ENCODE results near the gene LPP. TPM values are rescaled to one million over a fixed set of nuclear protein-coding genes. Genes with fewer than 3 reads are reported as not detected.

The LPP gene
- total RNA-seq, 4 donors from 2014 or later: 56.0 to 65.7 (median 58.1) TPM

DNA sequence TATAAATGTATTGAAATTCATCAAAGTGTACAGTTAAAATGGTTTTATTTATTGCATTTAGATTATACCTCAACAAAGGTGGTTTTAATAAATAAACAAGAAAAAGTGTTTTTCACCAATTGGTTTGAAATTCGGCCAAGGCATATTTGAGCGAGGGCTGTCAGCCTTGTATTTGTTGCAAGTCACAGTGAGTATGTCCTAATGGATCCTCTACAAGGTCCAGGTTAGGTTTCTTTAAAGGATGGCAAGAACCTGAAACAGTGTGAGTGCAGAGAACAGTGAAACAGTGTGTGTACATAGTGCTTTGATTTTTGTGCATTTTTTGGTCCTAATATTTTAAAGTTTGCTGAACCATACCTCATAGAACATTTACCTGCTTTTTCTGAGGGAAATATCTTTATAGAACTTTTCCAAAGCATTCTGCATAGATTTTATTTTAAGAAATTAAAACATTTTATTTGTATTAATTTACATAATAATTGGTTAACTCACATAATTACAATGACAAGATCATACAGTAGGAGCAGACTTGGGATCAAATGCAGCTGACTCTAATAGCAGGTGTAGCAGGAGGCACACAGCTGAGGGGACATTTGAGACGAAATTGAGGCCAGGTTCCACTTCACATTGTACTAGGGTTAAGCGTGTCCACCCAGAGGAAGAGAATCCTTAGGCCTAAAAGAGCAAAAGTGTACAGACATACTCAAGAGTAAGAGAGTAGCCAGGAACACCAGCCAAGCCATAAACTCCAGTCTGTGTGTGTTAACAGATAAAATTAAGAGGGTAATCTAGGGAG lies 589.0 kb downstream of the LPP start:
- in situ Hi-C loops (cut with MboI; ENCODE audit: low sequenced_read_pairs in 4 of 4) (no loop called here), intact Hi-C loops (cut with DNase I; ENCODE audit: low total_unique reads) (no loop called here)
- peak overlapping the region in 3 of 4 donors; percentile 44 to 62 (median 51) for H3K27ac ChIP-seq
- H3K27me3 ChIP-seq: no peaks in the 10 kb centered on the region
- DNase-seq (no peak), ATAC-seq (peak in 1 of 2 donors; percentile 81)
- no peaks in the 10 kb centered on the region for H3K36me3 ChIP-seq
- no peak for TF ChIP-seq POLR2A (IDR thresholded peaks at IDR 0.05)
- no peak for TF ChIP-seq CTCF (IDR thresholded peaks at IDR 0.05 in 4 of 5, conservative IDR thresholded peaks at IDR 0.05 in 1 of 5)
- no peak overlapping the region for H3K4me3 ChIP-seq
- H3K9me3 ChIP-seq: no peaks in the 10 kb centered on the region
- peaks cover 20 to 27% of the 10 kb centered on the region in 2 donors for H3K4me1 ChIP-seq

DNA sequence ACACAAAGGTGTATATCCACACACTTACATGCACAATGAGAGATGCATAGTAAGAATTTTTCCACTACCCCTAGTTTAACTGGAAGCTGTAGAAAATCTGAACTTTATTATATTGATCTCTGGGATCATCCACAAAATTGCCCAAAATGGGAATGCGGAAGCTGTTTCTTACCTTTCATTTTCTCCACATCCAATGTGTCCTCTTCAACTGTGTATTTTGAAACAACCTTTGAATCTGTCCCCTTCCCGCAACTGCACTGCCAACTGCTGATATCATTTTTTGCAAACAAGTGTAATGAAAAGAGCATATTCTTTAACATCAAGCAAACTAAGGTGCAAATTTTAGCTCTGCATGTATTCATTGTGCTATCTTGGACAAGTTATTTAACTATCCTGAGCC lies 590.2 kb downstream of the LPP start:
- peak overlapping the region in 1 of 4 donors; percentile 40 for H3K27ac ChIP-seq

DNA sequence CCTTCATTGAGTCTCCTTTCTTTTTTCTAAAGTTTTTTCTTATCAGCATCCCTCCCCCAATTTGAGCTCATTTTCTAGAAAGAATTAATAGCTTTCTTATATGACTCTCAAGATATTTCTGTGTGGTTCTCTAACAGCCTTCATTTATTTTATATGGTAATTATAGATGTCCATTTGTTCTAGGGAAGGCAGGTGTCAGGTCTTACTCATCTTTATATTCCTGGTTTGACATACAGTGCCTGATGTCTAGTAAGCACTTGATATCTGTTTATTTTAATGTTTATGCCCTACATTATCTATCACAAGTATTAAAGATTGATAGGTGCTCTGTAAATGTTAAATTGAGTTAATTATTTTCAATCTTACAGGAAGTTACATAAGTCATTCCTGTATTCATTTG lies 591.1 kb downstream of the LPP start:
- DNase-seq (no peak), ATAC-seq (peak in 1 of 2 donors; percentile 67)
- H3K36me3 ChIP-seq: no peaks in the 10 kb centered on the region
- TF ChIP-seq POLR2A (IDR thresholded peaks at IDR 0.05): no peak
- TF ChIP-seq CTCF (IDR thresholded peaks at IDR 0.05 in 4 of 5, conservative IDR thresholded peaks at IDR 0.05 in 1 of 5): no peak
- H3K4me3 ChIP-seq: no peak overlapping the region
- in situ Hi-C loops (cut with MboI; ENCODE audit: low sequenced_read_pairs in 4 of 4): no loop called here
- intact Hi-C loops (cut with DNase I; ENCODE audit: low total_unique reads): no loop called here
- H3K9me3 ChIP-seq: no peaks in the 10 kb centered on the region
- H3K4me1 ChIP-seq: peaks cover 14 to 27% of the 10 kb centered on the region in 2 donors
- no peaks in the 10 kb centered on the region for H3K27me3 ChIP-seq
- H3K27ac ChIP-seq: peak overlapping the region in 2 of 4 donors; percentile 30 to 40

More for the DNA sequence above, 590.2 kb downstream of the LPP start:
- DNase-seq (no peak), ATAC-seq (no peak)
- no peaks in the 10 kb centered on the region for H3K9me3 ChIP-seq
- H3K27me3 ChIP-seq: no peaks in the 10 kb centered on the region
- no peak overlapping the region for H3K4me3 ChIP-seq
- intact Hi-C loops (cut with DNase I; ENCODE audit: low total_unique reads): no loop called here
- peaks cover 19 to 27% of the 10 kb centered on the region in 2 donors for H3K4me1 ChIP-seq
- in situ Hi-C loops (cut with MboI; ENCODE audit: low sequenced_read_pairs in 4 of 4): no loop called here
- H3K36me3 ChIP-seq: no peaks in the 10 kb centered on the region
- TF ChIP-seq POLR2A (IDR thresholded peaks at IDR 0.05): no peak
- no peak for TF ChIP-seq CTCF (IDR thresholded peaks at IDR 0.05 in 4 of 5, conservative IDR thresholded peaks at IDR 0.05 in 1 of 5)

DNA sequence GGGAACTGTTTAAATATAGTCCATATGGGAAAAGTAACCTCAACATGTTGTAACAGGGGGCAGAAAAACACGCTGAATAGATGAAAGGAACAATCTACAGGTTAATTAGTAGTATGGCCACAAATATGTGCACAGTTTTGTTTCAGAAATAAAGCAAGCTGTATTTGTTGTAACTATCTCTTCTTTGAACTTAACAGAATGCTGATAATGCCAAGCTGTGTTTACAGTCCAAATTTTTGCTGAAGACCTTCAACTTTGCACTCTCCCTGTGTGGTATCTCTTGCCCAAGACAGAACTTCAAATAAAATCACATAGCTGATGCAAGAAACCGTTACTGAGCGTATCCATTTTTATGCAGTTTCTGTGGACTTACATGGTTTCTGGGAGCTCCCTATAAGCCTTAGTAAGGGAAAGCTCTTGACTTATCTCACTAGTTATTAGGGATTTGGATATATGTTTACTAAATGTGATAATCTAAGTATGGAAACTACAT lies 592.4 kb downstream of the LPP start:
- Histone ChIP-seq H3K27ac (no peak overlapping the region), H3K27me3 (no peaks in the 10 kb centered on the region), H3K36me3 (no peaks in the 10 kb centered on the region), H3K4me3 (no peak overlapping the region), H3K9me3 (no peaks in the 10 kb centered on the region), H3K4me1 (peaks cover 14 to 23% of the 10 kb centered on the region in 2 donors)
- no peak for TF ChIP-seq POLR2A (IDR thresholded peaks at IDR 0.05)
- TF ChIP-seq CTCF (IDR thresholded peaks at IDR 0.05 in 4 of 5, conservative IDR thresholded peaks at IDR 0.05 in 1 of 5): no peak
- no peak for DNase-seq
- ATAC-seq: no peak
- in situ Hi-C loops (cut with MboI; ENCODE audit: low sequenced_read_pairs in 4 of 4): no loop called here
- intact Hi-C loops (cut with DNase I; ENCODE audit: low total_unique reads): no loop called here

Data from gastrocnemius medialis (tissue), 4 donors.